Measurements from ENCODE around the gene RGS9. TPM values are rescaled to one million over a fixed set of nuclear protein-coding genes. Genes with fewer than 3 reads are reported as not detected.

Gene RGS9
- total and polyA plus RNA-seq, 10 donors = 5.5 to 9.6 (median 7.4) TPM

GRCh38 chr17:65261682-65262636 lies 124.8 kb downstream of the RGS9 start:
- 66 to 72% (median 69%) methylated on average over 8 of the region's 8 CpGs for WGBS, 5 donors
- no peak for TF ChIP-seq POLR2AphosphoS5 (IDR thresholded peaks at IDR 0.05)
- TF ChIP-seq POLR2A (IDR thresholded peaks at IDR 0.05) = no peak
- no peak for TF ChIP-seq CTCF (IDR thresholded peaks at IDR 0.05 in 8 of 11, conservative IDR thresholded peaks at IDR 0.05 in 3 of 11)

GRCh38 chr17:65265276-65265675 lies 128.1 kb downstream of the RGS9 start:
- no peak for DNase-seq
- H3K9me3 ChIP-seq = peaks cover 0 to 15% (median 0%) of the 10 kb centered on the region in 8 donors
- H3K36me3 ChIP-seq = no peaks in the 10 kb centered on the region
- H3K4me1 ChIP-seq = peaks cover 0 to 7% (median 0%) of the 10 kb centered on the region in 6 donors
- H3K4me3 ChIP-seq = no peak overlapping the region
- TF ChIP-seq POLR2AphosphoS5 (IDR thresholded peaks at IDR 0.05) (no peak), CTCF (IDR thresholded peaks at IDR 0.05 in 8 of 11, conservative IDR thresholded peaks at IDR 0.05 in 3 of 11) (no peak), POLR2A (IDR thresholded peaks at IDR 0.05) (no peak)
- no peak overlapping the region for H3K27ac ChIP-seq
- peaks cover 0 to 6% (median 0%) of the 10 kb centered on the region in 7 donors for H3K27me3 ChIP-seq (replicated peaks in 1 of 7)
- intact Hi-C loops (cut with DNase I; ENCODE audit: low total_unique reads) = no loop called here

More at GRCh38 chr17:65261682-65262636, 124.8 kb downstream of the RGS9 start:
- Histone ChIP-seq H3K27me3 (replicated peaks in 1 of 7) (no peaks in the 10 kb centered on the region), H3K4me1 (peaks cover 0 to 7% (median 0%) of the 10 kb centered on the region in 6 donors), H3K4me3 (no peak overlapping the region), H3K9me3 (peaks cover 0 to 13% (median 0%) of the 10 kb centered on the region in 8 donors), H3K27ac (no peak overlapping the region), H3K36me3 (no peaks in the 10 kb centered on the region)
- no peak for DNase-seq
- intact Hi-C loops (cut with DNase I; ENCODE audit: low total_unique reads) = no loop called here

- intact Hi-C loops (cut with DNase I; ENCODE audit: low total_unique reads) = no loop called here
- TF ChIP-seq CTCF (IDR thresholded peaks at IDR 0.05 in 8 of 11, conservative IDR thresholded peaks at IDR 0.05 in 3 of 11) = no peak
- no peak for TF ChIP-seq POLR2AphosphoS5 (IDR thresholded peaks at IDR 0.05)
- TF ChIP-seq POLR2A (IDR thresholded peaks at IDR 0.05) = no peak
- H3K27me3 ChIP-seq (replicated peaks in 1 of 7) = peaks cover 0 to 9% (median 0%) of the 10 kb centered on the region in 7 donors
- WGBS, 5 donors = 69 to 100% (median 93%) methylated on average over 2 of the region's 2 CpGs
- no peaks in the 10 kb centered on the region for H3K36me3 ChIP-seq
- H3K4me3 ChIP-seq = no peak overlapping the region
- DNase-seq = no peak
- H3K27ac ChIP-seq = no peak overlapping the region
- no peaks in the 10 kb centered on the region for H3K4me1 ChIP-seq
- H3K9me3 ChIP-seq = peaks cover 0 to 15% (median 0%) of the 10 kb centered on the region in 8 donors
Observed at GRCh38 chr17:65268832-65269231, 131.7 kb downstream of the RGS9 start.

Measured in spleen (tissue), 11 donors.